ENCODE data around the gene ALPK3. TPM values are rescaled to one million over a fixed set of nuclear protein-coding genes. Genes with fewer than 3 reads are reported as not detected.

The ALPK3 gene
- total and polyA plus RNA-seq, 10 of the 15 experiments (the other 5 are each of a cell fraction or from before 2014, with no cell fraction given): under 0.01 to 0.05 (median 0.02) TPM; not detected in 6

GRCh38 chr15:84772467-84772866 lies 44.7 kb upstream of the ALPK3 start:
- POLR2A ChIA-PET: interaction anchor here (1.3 kb wide), 1 partner anchor 113 kb away, joined by 3 read pairs; no protein-coding TSS in a partner anchor
- ATAC-seq (no peak), DNase-seq (ENCODE audit: low read depth, low spot score) (no peak), FAIRE-seq (no peak)
- H3K4me1 ChIP-seq (ENCODE audit: control insufficient read depth, insufficient read depth, low read length): no peaks in the 10 kb centered on the region
- no peak overlapping the region for H3K4me3 ChIP-seq
- no peak overlapping the region for H3K9ac ChIP-seq (ENCODE audit: control insufficient read depth, insufficient read depth, low read length)
- TF ChIP-seq SRF (IDR thresholded peaks at IDR 0.05; ENCODE audit: low read depth in 2 of 2, low read length in 2 of 2) (no peak), ZNF207 (IDR thresholded peaks at IDR 0.05; ENCODE audit: borderline replicate concordance) (no peak), MEF2B (IDR thresholded peaks at IDR 0.05; ENCODE audit: partially characterized antibody, poor library complexity, severe bottlenecking) (no peak), MAX (IDR thresholded peaks at IDR 0.05; ENCODE audit: low read depth, low read length) (no peak), RELA (IDR thresholded peaks at IDR 0.05; ENCODE audit: borderline replicate concordance, partially characterized antibody) (no peak), ZBTB40 (IDR thresholded peaks at IDR 0.05; ENCODE audit: borderline replicate concordance) (no peak), NRF1 (conservative IDR thresholded peaks at IDR 0.05; ENCODE audit: low read depth, low read length) (no peak), CEBPZ (IDR thresholded peaks at IDR 0.05; ENCODE audit: low read depth, low read length) (no peak), FOS (IDR thresholded peaks at IDR 0.05; ENCODE audit: borderline replicate concordance, extremely low read depth, insufficient read length) (no peak), EZH2 (IDR thresholded peaks at IDR 0.05; ENCODE audit: borderline replicate concordance, control insufficient read depth, low read depth, low read length) (no peak), NR2C2 (IDR thresholded peaks at IDR 0.05; ENCODE audit: borderline replicate concordance, control insufficient read depth, insufficient read length, low read depth) (no peak)
- H4K20me1 ChIP-seq (ENCODE audit: control insufficient read depth, insufficient read depth): no peaks in the 10 kb centered on the region
- in situ Hi-C loops (cut with MboI) (no loop called here), intact Hi-C loops (cut with micrococcal nuclease; ENCODE audit: unreplicated experiment) (no loop called here)
- H3K4me2 ChIP-seq (ENCODE audit: control insufficient read depth, insufficient read depth): no peak overlapping the region
- CTCF ChIA-PET: no interaction called here
- RAD21 ChIA-PET (ENCODE audit: unreplicated experiment): no interaction called here
- H3K36me3 ChIP-seq (ENCODE audit: control insufficient read depth in 2 of 2, insufficient read depth in 2 of 2, low read length in 1 of 2): peaks cover 9 to 19% of the 10 kb centered on the region in 2 experiments
- BruUV-seq (replicated peaks): no TSS peak
- H2AFZ ChIP-seq (ENCODE audit: control insufficient read depth, low read depth, low read length): no peak overlapping the region
- peaks cover 7% of the 10 kb centered on the region for H3K79me2 ChIP-seq (ENCODE audit: control insufficient read depth, insufficient read depth, low read length)
- WGBS (ENCODE audit: insufficient coverage, insufficient replicate concordance, low lambda C conversion rate, missing lambda C conversion rate): 77% methylated on average over 2 of the region's 2 CpGs
- H3K9me3 ChIP-seq (replicated peaks; ENCODE audit: control insufficient read depth, insufficient read depth, low read length): no peaks in the 10 kb centered on the region
- no peak overlapping the region for H3K27ac ChIP-seq (ENCODE audit: control insufficient read depth, insufficient read depth)
- SMC1A ChIA-PET (ENCODE audit: uncharacterized antibody, unreplicated experiment): interaction anchor here (1.5 to 1.8 kb wide), 2 partner anchors 17 to 20 kb away, joined by 4 to 5 read pairs; no protein-coding TSS in a partner anchor
- H3K27me3 ChIP-seq (replicated peaks in 1 of 2; ENCODE audit: control insufficient read depth in 2 of 2, insufficient read depth in 2 of 2, low read length in 1 of 2): no peaks in the 10 kb centered on the region

All from GM12878 (cell line).